ENCODE results near the gene HDLBP.

The HDLBP gene

GRCh38 chr2:241352227-241352626, 36.8 kb upstream of the HDLBP start:
- H3K27ac ChIP-seq (ENCODE audit: low read depth, low read length) = no peak overlapping the region
- H3K9me2 ChIP-seq (replicated peaks; ENCODE audit: insufficient read depth, low read length) = no peaks in the 10 kb centered on the region
- no peaks in the 10 kb centered on the region for H3K9me3 ChIP-seq (ENCODE audit: insufficient read depth, low read length)
- H3K4me2 ChIP-seq (ENCODE audit: low read depth, low read length, poor library complexity, severe bottlenecking) = no peak overlapping the region
- no peak overlapping the region for H3K9ac ChIP-seq (ENCODE audit: low read length)
- peaks cover 38% of the 10 kb centered on the region for H3F3A ChIP-seq (ENCODE audit: insufficient read depth)
- no peak for TF ChIP-seq EZH2phosphoT487 (conservative IDR thresholded peaks at IDR 0.05; ENCODE audit: low read length)
- TF ChIP-seq, protein P1, sequence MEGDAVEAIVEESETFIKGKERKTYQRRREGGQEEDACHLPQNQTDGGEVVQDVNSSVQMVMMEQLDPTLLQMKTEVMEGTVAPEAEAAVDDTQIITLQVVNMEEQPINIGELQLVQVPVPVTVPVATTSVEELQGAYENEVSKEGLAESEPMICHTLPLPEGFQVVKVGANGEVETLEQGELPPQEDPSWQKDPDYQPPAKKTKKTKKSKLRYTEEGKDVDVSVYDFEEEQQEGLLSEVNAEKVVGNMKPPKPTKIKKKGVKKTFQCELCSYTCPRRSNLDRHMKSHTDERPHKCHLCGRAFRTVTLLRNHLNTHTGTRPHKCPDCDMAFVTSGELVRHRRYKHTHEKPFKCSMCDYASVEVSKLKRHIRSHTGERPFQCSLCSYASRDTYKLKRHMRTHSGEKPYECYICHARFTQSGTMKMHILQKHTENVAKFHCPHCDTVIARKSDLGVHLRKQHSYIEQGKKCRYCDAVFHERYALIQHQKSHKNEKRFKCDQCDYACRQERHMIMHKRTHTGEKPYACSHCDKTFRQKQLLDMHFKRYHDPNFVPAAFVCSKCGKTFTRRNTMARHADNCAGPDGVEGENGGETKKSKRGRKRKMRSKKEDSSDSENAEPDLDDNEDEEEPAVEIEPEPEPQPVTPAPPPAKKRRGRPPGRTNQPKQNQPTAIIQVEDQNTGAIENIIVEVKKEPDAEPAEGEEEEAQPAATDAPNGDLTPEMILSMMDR (IDR thresholded peaks at IDR 0.05; ENCODE audit: insufficient read depth, low read length, poor library complexity, severe bottlenecking) = no peak
- H3K79me2 ChIP-seq (ENCODE audit: insufficient read depth, low read length) = no peaks in the 10 kb centered on the region
- H3K27me3 ChIP-seq (ENCODE audit: low read length) = no peaks in the 10 kb centered on the region
- H4K20me1 ChIP-seq (ENCODE audit: low read depth, low read length) = peaks cover 5% of the 10 kb centered on the region; the same call in 1 of the 2 replicates
- no peak overlapping the region for H3K4me3 ChIP-seq (ENCODE audit: insufficient read depth, low read length, poor library complexity, severe bottlenecking)
- peaks cover 47% of the 10 kb centered on the region for H3K36me3 ChIP-seq (ENCODE audit: low read length)
- H2AFZ ChIP-seq (ENCODE audit: low read depth, low read length, severe bottlenecking) = no peak overlapping the region

DNA sequence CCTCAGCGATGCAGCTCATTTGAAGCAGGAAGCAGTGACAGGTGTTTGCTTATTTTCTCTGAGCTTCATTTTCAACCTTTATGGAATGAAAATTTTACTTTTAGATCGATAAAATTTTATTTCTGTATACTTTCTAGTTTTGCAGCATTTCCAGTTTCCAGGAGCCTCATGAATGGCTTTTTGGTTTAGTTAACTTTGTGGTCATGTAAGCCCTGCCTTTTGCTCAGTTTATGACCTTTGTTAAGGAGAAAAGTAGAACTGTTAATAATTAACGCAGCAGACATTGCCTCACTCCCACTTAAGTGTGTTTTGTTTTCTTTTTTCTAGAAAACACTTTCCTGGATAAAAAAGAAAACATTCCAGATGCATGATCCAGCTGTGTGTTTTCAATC, 36.2 kb upstream of the HDLBP start:
- no peak for TF ChIP-seq EZH2phosphoT487 (conservative IDR thresholded peaks at IDR 0.05; ENCODE audit: low read length)
- TF ChIP-seq, protein P1 (IDR thresholded peaks at IDR 0.05; ENCODE audit: insufficient read depth, low read length, poor library complexity, severe bottlenecking) = no peak
- H3K27me3 ChIP-seq (ENCODE audit: low read length) = no peaks in the 10 kb centered on the region
- H3F3A ChIP-seq (ENCODE audit: insufficient read depth) = peaks cover 33% of the 10 kb centered on the region
- peaks cover 53% of the 10 kb centered on the region for H3K36me3 ChIP-seq (ENCODE audit: low read length)
- H3K9me3 ChIP-seq (ENCODE audit: insufficient read depth, low read length) = no peaks in the 10 kb centered on the region
- no peak overlapping the region for H3K4me3 ChIP-seq (ENCODE audit: insufficient read depth, low read length, poor library complexity, severe bottlenecking)
- no peak overlapping the region for H2AFZ ChIP-seq (ENCODE audit: low read depth, low read length, severe bottlenecking)
- H3K9ac ChIP-seq (ENCODE audit: low read length) = no peak overlapping the region
- no peak overlapping the region for H3K4me2 ChIP-seq (ENCODE audit: low read depth, low read length, poor library complexity, severe bottlenecking)
- H4K20me1 ChIP-seq (ENCODE audit: low read depth, low read length) = peaks cover 5% of the 10 kb centered on the region; the same call in 1 of the 2 replicates
- H3K79me2 ChIP-seq (ENCODE audit: insufficient read depth, low read length) = no peaks in the 10 kb centered on the region
- H3K9me2 ChIP-seq (replicated peaks; ENCODE audit: insufficient read depth, low read length) = no peaks in the 10 kb centered on the region
- no peak overlapping the region for H3K27ac ChIP-seq (ENCODE audit: low read depth, low read length)

GRCh38 chr2:241350878-241351639, 35.6 kb upstream of the HDLBP start:
- H3K9ac ChIP-seq (ENCODE audit: low read length) = no peak overlapping the region
- no peaks in the 10 kb centered on the region for H3K79me2 ChIP-seq (ENCODE audit: insufficient read depth, low read length)
- H3F3A ChIP-seq (ENCODE audit: insufficient read depth) = peaks cover 33% of the 10 kb centered on the region
- H3K36me3 ChIP-seq (ENCODE audit: low read length) = peaks cover 57% of the 10 kb centered on the region
- H3K4me2 ChIP-seq (ENCODE audit: low read depth, low read length, poor library complexity, severe bottlenecking) = no peak overlapping the region
- TF ChIP-seq, protein P1 (IDR thresholded peaks at IDR 0.05; ENCODE audit: insufficient read depth, low read length, poor library complexity, severe bottlenecking) = no peak
- no peak for TF ChIP-seq EZH2phosphoT487 (conservative IDR thresholded peaks at IDR 0.05; ENCODE audit: low read length)
- H3K4me3 ChIP-seq (ENCODE audit: insufficient read depth, low read length, poor library complexity, severe bottlenecking) = no peak overlapping the region
- no peaks in the 10 kb centered on the region for H3K9me3 ChIP-seq (ENCODE audit: insufficient read depth, low read length)
- H3K27me3 ChIP-seq (ENCODE audit: low read length) = no peaks in the 10 kb centered on the region
- peaks cover 5% of the 10 kb centered on the region; the same call in 1 of the 2 replicates for H4K20me1 ChIP-seq (ENCODE audit: low read depth, low read length)
- no peaks in the 10 kb centered on the region for H3K9me2 ChIP-seq (replicated peaks; ENCODE audit: insufficient read depth, low read length)
- no peak overlapping the region for H3K27ac ChIP-seq (ENCODE audit: low read depth, low read length)
- no peak overlapping the region for H2AFZ ChIP-seq (ENCODE audit: low read depth, low read length, severe bottlenecking)

All from SU-DHL-6 (cell line).